ENCODE measurements around the gene RPL7L1. TPM values are rescaled to one million over a fixed set of nuclear protein-coding genes. Genes with fewer than 3 reads are reported as not detected.
A peak's percentile ranks its signal among the peaks of the same experiment; 100 is the strongest.
"Not testable (repeated sequence)": the region's sequence is repeated elsewhere in the genome, so short reads cannot be mapped to it uniquely, and the experiment has no call there.

RPL7L1 gene
- 61.1 TPM for total RNA-seq

DNA sequence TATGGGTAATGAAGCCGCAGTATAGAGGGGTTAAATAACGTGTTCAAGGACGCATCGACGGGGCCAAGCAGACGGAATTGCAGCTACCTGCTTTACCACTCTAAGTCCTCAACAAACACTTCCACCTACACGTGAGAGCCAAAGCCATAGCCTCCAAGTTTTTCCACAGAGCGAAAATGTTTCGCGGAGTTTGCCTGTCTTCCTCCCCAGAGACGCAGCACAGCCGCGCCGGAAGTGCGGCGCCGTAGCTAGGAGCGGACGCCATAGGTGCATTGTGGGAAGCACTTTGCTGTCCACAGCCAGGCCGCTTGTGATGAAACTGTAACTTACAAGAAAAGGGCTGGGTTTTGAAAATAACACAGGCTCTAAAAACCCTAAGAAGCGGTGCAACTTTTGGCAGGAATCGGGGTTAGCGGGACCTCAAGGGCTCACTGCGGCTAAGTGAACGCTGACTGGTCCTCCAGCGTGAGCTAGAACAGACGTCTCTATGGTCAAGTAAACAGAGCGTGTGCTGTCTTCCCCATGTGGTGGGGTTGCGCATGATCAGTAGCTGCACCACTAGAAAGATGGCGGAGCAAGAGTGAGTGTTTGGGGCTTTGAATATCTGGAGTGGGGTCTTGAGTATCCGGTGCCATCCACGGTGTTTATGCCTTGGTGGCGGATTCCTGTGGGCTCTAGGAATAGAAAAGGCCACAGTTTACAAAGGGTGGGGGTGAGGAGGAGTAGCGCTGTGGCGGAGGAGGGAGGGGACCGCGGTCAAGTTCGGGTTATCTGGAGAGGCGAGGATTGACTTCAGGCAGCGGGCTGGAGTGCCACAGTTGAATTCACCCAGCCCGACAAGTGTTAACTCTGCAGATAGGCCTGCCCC lies at the start of gene RPL7L1:
TSS of gene RPL7L1 (plus strand) at position 245 of the 868 bp plus-strand sequence. CDS start at position 540, 295 bp downstream.
- DNase-seq (ENCODE audit: low spot score) = peak; percentile 87

DNA sequence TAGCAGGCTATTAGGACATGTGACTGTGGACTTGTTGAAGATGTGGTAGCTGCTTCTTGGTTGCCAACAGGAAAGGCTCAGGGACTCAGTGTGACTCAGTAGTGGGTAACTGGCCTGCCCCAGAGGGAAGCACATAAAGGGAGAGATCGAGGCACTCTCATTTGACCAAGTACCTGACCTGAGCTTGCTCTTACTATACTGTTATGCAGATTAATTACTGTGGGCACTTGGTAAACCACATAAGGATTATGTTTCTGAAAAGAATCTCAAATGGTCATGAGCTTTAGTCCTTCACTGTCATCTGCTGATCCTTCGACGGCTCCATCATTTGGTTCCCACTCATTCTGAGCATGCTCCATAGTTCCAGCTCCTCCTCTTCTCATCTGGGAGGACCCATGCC lies 48.2 kb upstream of the RPL7L1 start:
- no peak for DNase-seq (ENCODE audit: low spot score)

DNA sequence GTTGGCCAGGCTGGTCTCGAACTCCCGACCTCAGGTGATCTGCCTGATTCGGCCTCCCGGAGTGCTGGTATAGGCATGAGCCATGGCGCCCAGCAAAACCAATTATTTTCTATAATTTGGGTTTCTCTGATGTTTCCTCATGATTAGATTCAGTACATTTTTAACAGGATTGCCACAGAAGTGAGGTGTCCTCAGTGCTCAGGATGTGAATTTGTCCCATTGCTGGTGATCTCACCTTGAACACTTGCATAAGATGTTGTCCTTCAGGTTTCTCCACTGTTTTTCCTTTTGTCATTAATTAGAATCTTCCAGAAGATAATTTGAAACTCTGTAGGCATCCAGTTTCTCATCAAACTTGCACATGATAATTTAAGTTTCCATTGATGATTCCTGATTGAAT lies 45.4 kb upstream of the RPL7L1 start:
- DNase-seq (ENCODE audit: low spot score) = no peak

DNA sequence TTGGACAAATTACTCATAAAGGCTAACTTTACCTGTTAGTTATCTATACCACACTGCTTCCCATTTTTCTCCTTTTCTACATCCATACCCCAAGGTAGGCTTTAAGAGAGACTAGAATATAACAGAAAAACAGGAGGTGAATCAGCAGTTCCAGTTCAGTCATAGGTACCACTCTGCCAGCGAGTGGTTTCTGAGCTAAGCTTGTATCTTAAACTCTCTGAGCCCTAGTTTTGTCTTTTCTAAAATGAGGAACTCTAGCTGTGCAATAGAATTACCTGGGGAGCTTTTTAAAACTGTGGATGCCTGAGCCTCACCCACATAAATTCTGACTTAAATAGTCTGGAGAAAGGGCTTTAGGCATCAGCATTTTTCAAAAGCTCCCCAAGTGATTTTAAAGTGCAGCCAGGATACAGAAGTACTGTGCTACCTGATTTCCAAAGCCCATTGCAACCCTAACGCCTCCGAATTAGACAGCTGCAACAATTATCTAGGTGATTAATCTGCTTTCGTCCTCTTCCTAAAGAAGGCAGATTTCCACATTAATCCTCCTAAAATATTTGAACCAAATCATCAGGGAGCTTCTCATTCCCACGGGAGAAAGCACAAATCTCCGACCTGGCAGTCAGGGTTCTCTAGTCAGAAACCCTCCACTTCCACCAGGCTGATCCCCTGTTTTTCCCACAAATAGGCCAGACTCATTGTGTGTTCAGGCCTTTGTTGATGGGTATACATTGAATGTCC lies 37.4 kb upstream of the RPL7L1 start:
- DNase-seq (ENCODE audit: low spot score) = no peak

DNA sequence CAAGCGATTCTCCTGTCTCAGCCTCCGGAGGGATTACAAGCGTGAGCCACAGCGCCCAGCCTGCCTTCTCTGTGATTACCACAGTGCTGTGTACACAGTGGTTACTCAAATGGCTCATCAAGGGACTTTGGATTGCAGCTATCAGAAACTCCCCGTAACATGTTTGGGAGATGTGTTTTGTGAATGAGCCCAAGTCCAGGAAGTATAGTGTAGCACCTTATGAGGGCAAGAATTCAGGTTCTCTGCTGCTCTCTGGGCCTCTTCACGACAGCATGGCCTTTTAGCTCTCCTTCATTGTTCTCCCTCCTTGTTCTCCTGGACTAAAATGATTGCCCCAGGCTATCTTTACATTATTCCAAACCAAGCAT lies 34.1 kb upstream of the RPL7L1 start:
- no peak for DNase-seq (ENCODE audit: low spot score)

DNA sequence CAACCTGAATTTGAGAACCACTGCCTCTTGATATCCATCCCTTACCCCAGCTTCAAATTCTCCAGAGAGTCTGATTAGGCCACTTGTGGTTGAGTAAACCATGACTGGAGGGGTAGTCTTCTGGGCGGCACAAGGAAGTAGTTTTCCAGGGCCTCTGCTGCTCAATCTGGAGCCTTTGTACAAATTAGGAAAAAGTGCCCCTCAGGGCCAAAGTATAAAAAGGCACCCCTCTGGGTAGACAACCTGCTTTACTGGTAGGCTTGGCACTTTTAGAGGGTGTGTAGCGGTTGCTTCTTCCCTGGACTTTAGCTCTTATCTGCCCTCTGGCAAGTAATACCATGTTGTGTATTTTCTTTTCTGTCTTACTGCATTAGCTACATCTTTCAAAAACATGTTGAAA lies 32.9 kb upstream of the RPL7L1 start:
- no peak for DNase-seq (ENCODE audit: low spot score)

DNA sequence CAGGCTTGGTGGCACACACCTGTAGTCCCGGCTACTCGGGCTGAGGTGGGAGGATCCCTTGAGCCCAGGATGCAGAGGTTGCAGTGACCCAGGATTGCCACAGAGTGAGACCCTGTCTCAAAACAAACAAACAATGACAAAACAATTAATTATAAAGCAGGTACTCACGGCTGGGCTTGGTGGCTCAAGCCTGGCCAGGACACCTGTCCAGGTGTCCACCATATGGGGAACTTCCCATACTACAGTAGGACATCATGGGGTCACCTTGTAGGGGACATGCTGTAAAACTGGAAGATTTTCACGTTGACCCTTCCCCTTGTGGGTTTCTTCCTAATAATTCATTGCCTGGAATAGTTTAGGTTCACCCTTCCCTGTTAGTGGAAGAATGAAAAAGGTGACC lies 30.7 kb upstream of the RPL7L1 start:
- no peak for DNase-seq (ENCODE audit: low spot score)

DNA sequence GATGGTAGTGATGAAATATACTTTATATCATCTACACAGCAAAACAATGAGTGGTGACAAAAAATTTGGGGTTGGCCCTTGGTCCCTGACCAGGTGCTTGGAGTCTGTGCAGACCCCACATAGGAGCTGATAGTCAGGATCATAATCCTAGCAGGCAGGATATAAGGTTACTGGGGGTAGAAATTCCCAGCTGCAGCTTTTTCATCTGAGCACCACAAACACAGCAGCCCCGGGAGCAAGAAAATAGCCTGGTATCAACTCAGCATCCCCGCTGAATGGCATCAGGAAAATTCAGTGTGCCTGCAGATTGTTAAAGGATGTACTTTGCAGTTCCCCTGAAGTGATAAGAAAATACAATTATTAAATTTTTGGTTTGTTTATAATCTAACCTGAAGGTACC lies 27.8 kb upstream of the RPL7L1 start:
- DNase-seq (ENCODE audit: low spot score) = no peak

DNA sequence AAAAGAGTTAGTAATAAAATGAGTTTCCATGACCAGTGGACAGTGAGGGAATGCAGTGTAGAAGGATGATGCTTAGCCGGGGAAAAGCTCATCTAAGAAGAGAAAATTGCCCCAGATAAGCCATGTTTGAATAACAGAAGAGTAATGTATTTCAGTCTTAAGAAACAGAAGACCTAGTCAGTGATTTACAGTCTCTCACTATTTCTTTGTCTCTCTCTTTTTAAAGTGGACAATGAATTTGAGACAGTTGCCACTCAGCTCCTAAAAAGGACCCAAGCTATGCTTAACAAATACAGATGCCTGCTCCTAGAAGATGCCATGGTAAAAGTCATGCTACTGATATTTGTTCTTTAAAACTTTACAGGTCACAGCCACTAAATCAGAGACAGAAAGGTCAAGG lies 19.4 kb upstream of the RPL7L1 start:
- DNase-seq (ENCODE audit: low spot score) = no peak

DNA sequence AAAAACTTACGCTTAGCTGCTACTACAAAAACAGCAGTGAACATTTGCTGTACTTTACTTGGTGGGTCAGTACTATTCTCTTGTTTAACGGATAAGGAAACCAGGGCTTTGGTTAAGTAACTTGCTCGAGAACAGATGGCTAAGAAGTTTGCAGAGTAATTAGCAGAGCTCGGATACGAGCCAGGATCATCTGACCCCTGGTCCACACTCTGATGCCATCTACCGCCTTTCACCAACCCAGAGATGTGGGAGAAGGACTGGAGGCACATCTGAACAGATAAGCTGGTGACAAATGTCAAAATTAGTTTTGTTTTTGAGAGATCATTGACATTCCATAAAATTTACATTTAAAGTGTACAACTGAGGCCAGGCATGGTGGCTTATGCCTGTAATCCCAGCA lies 18.9 kb upstream of the RPL7L1 start:
- no peak for DNase-seq (ENCODE audit: low spot score)

DNA sequence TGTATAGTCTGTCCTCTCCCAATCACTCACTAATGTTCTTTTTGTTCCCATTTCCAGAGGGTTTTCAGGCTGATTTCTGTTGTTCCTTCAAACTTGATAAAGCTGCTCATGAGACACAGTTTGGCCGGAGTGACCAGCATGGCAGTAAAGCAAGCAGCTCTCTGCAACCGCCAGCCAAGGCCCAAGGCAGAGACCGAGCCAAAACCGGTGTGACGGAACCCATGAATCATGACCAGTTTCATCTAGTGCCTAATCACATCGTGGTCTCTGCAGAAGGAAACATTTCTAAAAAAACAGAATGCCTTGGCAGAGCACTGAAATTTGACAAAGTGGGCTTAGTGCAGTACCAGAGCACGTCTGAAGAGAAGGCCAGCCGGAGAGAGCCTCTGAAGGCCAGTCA lies 14.8 kb upstream of the RPL7L1 start:
- no peak for DNase-seq (ENCODE audit: low spot score)

DNA sequence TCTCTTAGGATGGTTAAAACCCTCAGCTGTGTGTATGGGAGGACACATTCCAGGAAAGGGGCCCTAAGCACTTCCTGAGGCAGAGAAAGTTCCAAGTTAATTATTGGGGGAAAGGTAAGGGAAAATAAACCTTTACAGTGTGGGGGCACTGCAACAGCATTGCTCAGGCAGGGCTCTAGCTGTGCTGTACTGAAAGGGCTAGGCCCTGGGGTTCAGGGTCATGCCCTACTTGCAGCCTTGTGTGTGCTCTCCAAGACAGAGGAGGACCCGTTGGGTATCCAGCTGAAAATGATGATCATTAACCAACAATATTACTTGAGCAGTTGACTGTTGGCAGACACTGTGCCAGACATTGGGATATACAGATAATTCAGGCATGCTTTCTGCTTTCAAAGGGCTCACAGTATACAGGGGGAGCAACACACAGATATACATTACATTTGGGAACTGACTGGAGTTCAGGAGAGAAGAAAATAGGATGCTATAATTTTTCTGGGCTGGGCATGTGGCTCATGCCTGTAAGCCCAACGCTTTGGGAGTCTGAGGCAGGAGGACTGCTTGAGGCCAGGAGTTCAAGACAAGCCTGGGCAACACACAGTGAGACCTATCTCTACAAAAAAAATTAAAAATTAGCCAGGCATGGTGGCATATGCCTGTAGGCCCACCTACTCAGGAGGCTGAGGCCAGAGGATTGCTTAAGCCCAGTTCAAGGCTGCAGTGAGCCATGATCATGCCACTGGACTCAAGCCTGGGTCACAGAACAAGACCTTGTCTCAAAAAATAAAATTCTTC lies 9.1 kb upstream of the RPL7L1 start:
- no peak for DNase-seq (ENCODE audit: low spot score)

DNA sequence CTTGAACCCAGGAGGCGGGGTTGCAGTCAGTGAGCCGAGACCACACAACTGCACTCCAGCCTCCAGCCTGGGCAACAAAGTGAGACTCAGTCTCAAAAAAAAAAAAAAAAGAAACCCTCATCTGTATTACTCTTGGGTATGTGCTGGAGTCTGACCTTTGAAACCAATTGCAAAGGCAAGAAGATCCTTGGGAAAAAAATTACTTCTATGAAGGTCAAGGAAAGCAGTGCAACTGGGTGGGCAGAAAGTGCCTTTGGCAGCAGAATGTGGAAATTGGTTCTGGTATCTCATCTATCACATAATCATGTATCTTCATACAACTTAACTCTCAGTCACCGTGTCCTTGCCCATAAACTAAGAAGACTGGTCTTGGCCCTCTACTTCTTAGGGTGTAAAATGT lies 7.7 kb upstream of the RPL7L1 start:
- no peak for DNase-seq (ENCODE audit: low spot score)

DNA sequence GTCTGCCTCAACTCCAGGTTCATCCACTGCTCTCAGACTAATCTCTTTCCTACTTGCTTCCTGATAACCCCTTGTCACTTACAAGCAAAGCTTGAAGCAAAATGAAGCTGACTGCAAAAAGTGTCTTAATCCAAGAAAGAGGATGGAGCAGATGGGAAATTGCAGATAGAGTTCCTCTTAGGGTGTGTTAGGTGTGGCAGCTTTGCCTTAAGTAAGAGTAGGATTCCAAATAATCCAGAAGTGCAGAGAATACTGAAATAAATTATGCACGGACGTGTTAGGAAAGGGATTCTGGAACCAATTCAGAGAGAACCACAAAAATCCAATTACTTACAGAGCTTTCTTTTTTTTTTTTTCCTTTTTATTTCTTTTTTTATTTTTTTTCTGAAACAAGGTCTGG lies 6.1 kb upstream of the RPL7L1 start:
- no peak for DNase-seq (ENCODE audit: low spot score)

DNA sequence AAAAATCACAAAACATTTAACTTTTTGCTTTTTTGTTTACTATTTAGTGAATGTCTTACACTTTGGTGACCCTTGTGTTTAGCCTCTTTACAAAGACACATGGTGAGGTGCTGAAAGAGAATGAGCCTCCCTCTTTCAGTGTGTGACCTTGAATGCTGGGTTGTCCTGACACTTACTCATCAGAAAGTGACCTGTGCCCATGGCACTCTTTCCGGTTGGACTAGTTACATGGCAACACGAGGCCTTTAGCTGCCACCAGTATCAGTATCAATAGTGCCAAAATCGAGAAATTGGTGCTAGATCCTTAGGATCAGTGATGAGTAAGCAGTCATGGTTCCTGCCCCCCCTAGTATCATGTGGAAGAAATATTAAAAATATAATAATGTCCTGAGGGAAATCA lies 1.7 kb upstream of the RPL7L1 start:
- DNase-seq (ENCODE audit: low spot score) = no peak

DNA sequence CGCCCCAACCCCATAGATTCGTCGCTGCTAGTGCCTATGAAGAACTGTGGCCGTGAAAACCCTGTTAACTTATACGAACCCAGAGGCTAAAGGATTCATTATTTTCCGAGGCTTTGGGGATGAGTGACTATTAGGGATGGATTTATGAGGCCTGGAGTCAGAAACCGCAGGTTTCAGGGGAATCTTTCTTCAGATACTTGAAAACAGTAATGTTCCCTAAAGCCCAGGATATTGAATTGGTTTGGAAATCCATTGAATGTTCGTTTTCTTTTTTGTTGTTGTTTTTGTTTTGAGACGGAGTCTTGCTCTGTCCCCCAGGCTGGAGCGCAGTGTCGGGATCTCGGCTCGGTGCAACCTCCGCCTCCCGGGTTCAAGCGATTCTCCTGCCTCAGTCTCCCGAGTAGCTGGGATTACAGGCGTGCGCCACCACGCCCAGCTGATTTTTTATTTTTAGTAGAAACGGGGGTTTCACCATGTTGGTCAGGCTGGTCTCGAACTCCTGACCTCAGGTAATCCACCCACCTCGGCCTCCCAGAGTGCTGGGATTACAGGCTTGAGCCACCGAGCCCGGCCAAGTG lies 913 bp downstream of the RPL7L1 start:
- not testable (repeated sequence) for DNase-seq (ENCODE audit: low spot score)

DNA sequence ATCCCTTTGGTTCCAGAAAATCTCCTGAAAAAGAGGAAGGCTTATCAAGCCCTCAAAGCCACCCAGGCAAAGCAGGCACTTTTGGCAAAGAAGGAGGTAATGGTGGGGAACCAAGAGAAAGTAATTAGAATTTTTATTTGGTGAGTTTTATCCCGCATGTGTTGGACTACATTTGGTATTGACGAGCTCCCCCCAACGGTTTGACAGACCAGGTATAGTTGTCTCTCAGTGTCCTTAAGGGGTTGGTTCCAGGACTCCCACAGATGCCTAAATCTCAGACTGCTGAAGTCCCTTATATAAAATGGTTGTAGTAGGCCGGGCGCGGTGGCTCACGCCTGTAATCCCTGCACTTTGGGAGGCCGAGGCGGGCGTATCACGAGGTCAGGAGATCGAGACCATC lies 1.5 kb downstream of the RPL7L1 start:
- DNase-seq (ENCODE audit: low spot score) = not testable (repeated sequence)

DNA sequence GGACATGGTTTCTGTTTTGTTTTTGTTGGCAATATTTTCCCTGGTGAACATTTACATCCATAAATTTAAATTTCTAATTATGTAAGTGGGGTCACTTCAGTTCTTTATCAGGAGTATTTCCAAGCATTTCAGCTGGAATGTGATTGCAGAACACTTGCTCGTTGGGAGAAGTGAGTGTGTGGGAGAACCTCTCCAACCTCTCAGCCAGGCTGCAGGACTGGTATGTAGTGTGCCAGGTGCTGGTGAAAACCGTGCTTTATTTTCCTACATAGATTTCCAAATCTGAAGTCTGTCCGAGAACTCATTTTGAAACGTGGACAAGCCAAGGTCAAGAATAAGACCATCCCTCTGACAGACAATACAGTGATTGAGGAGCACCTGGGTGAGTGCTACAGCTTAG lies 6.3 kb downstream of the RPL7L1 start:
- DNase-seq (ENCODE audit: low spot score) = no peak

DNA sequence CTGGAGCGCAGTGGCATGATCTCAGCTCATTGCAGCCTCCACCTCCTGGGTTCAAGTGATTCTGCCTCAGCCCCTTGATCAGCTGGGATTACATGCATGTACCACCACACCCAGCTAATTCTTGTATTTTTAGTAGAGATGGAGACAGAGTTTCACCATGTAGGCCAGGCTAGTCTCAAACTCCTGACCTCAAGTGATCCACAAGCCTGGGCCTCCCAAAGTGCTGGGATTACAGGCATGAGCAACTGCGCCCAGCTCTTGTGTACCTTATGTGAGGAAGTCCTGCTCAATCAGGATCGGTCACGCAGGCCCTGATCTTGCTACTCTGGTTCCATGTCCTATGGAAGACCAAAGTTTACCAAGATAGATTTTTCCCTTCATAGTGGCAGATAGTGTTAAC lies 8.8 kb downstream of the RPL7L1 start:
- DNase-seq (ENCODE audit: low spot score) = not testable (repeated sequence)

DNA sequence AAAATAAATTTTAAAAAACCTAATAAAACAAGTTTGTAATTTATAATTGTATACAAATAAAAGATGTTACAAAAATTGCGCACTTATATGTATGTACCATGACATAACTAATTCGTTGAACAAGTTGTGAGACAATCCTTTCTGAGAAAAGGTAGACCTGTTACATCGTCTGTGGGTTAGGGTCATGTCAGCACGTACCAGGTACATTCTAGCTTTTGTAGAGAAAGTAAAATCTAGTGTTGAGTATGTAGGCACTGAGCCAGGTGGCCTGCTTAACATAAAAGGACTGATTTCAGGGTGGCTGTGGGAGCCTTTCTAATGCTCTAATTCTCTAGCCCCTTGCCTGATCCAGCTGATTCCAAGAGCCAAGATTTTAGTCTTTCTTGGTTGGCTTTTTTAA lies 10.4 kb downstream of the RPL7L1 start:
- no peak for DNase-seq (ENCODE audit: low spot score)

DNA sequence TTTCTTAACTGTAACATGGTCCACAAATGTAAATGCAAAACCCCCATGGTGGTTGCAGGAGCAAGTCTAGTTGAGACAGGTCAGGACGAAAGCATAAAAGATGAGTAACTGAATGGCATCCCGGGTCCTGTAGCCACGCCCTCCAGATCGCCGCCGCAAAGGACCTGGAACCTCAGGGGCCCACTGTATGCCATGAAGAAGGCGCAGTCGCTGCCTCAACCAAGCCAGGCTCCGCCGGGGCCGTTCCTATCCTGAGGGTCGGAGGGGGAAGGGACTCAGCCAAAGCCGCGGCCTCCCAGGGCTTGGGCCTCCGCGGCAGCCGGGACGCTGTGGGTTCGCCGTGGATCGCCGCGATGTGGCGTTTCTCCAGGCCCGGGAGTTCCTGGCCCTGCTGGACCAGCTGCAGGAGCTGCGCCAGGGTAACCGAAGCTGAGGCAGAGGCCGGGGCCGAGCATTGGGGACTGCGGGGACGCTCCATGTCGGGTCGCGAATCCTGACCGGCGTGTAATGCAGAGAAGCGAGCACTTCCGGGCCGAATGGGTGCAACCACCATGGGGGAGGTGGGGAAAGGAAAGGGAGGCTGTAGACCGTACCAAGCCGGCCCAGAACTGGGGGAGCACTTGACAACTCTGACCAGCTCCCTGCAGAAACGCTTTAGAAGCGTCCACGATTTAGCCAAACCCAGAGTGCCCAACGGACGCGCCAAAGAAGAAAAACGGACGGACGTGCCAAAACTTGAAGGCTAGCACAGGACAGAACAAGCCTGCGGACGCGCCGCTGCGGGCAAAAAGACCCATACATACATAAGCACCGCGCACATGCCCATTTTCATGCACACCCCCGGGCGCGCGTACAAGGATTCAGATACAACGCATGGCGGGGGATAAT lies 11.1 kb downstream of the RPL7L1 start:
- DNase-seq (ENCODE audit: low spot score) = peak; percentile 94
